Activated CD4-positive, alpha-beta T cell treated with anti-CD3 and anti-CD28 coated beads, Interleukin-2, amount 50 U/mL, for 4 hours (primary cell): ENCODE measurements around the gene EML1.

Source experiments
- DNase-seq, 2 experiments: peaks; one replicate each; pipeline ENCODE4 v3.0.0-alpha.2; 2020

The EML1 gene

GRCh38 chr14:99971941-99972747 lies 178.9 kb downstream of the EML1 start:
- no peak for DNase-seq

- no peak for DNase-seq
These were observed 179.7 kb downstream of the EML1 start for GRCh38 chr14:99972748-99973466.

DNA sequence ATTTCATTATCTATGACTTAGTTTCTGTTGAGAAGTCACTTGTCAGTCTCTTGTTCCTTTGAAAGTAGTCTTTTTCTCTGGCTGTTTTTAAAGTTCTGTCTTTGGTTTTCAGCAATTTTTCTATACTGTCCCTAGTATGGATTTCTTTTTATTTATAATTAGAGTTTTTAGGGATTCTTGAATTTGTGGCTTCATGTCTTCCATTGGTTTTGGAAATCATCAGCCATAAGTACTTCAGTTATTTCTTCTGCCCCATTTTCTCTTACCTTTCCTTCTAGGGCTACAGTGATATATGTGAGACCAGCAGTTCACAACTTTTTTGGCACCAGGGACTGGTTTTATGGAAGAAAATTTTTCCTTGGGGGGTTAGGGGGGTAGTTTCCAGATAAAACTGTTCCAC lies 182.0 kb downstream of the EML1 start:
- no peak for DNase-seq

GRCh38 chr14:99976021-99976420 lies 182.8 kb downstream of the EML1 start:
- no peak for DNase-seq

DNA sequence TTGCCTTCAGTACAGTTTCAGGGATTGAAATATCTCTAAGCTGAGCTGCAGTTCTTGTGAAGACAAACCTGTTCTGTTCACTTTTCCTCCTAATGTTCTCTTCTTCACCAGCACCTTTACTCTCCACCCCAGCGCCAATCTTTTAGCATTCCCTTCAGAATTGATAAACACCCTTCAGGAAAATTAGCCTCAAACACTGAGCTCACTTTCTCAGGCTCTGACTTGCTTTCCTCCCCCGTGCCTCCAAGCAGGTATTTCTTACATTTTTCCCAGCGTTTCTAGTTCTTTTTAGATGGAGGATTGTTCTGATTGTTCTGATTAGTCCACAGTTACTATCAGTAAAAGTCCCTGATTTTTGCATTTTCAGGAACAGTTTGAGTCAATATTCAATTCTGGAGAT lies 183.5 kb downstream of the EML1 start:
- DNase-seq, result no peak

GRCh38 chr14:99980299-99980698 lies 187.1 kb downstream of the EML1 start:
- no peak for DNase-seq

DNA sequence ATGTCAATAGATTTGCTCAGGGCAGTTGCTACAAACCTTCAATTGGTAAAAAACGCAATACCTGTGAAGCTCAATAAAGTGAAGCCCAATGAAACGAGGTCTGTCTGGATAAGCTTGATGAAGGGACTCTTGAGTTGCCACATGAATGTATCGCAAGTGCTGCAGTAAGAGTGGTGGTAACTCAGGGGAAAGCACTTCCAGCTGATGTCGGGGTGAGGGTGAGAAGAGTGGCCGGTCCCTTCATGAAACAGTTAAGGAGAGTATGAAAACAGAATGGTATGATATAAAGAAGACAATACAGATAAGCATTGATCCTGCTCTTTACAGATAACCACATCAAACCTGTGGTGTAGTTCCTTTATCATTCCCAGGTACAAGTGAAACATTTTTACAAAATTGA lies 188.6 kb downstream of the EML1 start:
- DNase-seq, result no peak

GRCh38 chr14:99982537-99983250 lies 189.5 kb downstream of the EML1 start:
- DNase-seq, result peak; percentile 46 to 48

GRCh38 chr14:99983251-99984015 lies 190.2 kb downstream of the EML1 start:
- DNase-seq, result no peak

- no peak for DNase-seq
These were observed 190.8 kb downstream of the EML1 start for GRCh38 chr14:99984036-99984435.

- DNase-seq, result no peak
These were observed 193.2 kb downstream of the EML1 start for GRCh38 chr14:99986396-99986795.

GRCh38 chr14:99989032-99989431 lies 195.8 kb downstream of the EML1 start:
- DNase-seq, result no peak

DNA sequence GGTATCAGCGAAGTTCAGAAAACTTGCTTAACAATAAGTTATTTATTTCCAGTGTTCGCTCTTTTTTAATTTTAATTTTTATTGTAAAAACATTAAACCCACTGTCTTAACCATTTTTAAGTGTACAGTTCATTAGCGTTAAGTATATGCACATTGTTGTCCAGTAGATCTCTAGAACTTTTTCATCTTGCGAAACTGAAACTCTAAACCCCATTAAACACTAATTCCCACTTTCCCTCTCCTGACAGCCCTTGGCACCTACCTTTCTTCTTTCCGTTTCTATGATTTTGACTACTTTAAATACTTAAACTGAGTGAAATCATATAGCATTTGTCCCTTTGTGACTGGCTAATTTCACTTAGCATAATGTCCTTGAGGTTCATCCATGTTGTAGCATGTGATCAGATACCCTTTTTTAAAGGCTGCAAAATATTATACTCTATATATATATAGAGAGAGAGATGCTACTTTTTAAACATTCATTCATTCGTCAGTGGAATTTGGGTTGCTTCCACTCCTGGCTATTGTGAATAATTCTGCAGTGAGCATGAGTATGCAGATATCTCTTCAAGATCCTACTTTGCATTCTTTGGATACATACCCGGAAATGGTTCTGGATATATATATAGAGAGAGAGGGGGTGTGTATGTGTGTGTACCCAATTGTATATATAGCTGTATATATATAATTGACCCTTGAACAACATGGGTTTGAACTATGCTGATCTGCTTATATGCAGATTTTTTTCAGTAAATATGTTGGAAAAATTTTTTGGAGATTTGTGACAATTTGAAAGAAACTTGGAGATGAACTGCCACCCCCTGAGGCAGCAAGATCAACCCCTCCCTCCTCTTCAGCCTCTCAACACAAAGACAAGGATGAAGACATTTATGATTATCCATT lies 197.3 kb downstream of the EML1 start:
- no peak for DNase-seq

DNA sequence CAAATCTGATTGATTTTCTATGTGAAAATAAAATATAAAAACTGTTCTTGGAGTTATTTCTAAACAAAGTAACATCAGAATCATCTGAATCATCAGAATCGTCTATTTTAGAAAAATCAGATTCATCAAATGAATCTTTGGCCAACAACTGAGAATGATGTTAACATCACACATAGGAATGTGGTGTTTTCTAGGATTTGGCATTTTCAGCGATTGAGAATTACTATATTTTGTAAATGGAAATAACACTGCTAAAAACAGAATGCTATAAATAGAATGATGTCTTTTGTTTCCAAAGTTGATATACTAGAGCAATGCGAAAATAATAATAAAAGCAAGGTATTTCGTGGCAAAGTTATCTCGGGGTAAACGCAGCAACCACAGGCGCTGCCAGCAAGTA lies 198.1 kb downstream of the EML1 start:
- DNase-seq, result no peak
